H7 (cell line): ENCODE data around the gene TRPM2. TPM values are rescaled to one million over a fixed set of nuclear protein-coding genes. Genes with fewer than 3 reads are reported as not detected.
"Not testable (repeated sequence)": the region's sequence is repeated elsewhere in the genome, so short reads cannot be mapped to it uniquely, and the experiment has no call there.

Experiments used
- DNase-seq: peaks from one replicate; pipeline ENCODE4 v3.0.0; 2012
- H3K27me3 ChIP-seq: 2 replicates; pipeline ENCODE4 v1.6.0; 2011; ENCODE audit warnings: mild to moderate bottlenecking, low read length; ENCODE audit not compliant: control insufficient read depth, insufficient read depth
- H3K36me3 ChIP-seq: replicated peaks from 2 replicates; pipeline ENCODE4 v1.5.1; 2011; ENCODE audit warnings: low read length; ENCODE audit not compliant: control insufficient read depth, insufficient read depth
- H3K4me3 ChIP-seq: 2 replicates; pipeline ENCODE4 v1.5.1; 2011; ENCODE audit warnings: low read depth, mild to moderate bottlenecking, control low read depth, low read length, moderate library complexity; ENCODE audit not compliant: insufficient read depth
- total RNA-seq: library from RNA; depleted of rRNA; stranded (reverse); fragments of >200 nt; shearing (Covaris generic); gene quantifications from 2 replicates; pipeline ENCODE4 v1.2.3, GENCODE V29; 2014

TRPM2 gene
- total RNA-seq, 1 experiment from 2014 or later, result 0.42 TPM

GRCh38 chr21:44464351-44464750, 110.9 kb downstream of the TRPM2 start:
- no peak for DNase-seq
- H3K36me3 ChIP-seq, result no peaks in the 10 kb centered on the region
- H3K27me3 ChIP-seq, result no peaks in the 10 kb centered on the region

GRCh38 chr21:44466351-44466954, 113.0 kb downstream of the TRPM2 start:
- H3K27me3 ChIP-seq, result no peaks in the 10 kb centered on the region
- DNase-seq, result no peak
- H3K36me3 ChIP-seq, result no peaks in the 10 kb centered on the region
- H3K4me3 ChIP-seq, result no peak overlapping the region

More at GRCh38 chr21:44464351-44464750, 110.9 kb downstream of the TRPM2 start:
- H3K4me3 ChIP-seq, result no peak overlapping the region

- Histone ChIP-seq H3K36me3 (no peaks in the 10 kb centered on the region), H3K27me3 (no peaks in the 10 kb centered on the region), H3K4me3 (no peak overlapping the region)
- peak; percentile 48 for DNase-seq
Observed at GRCh38 chr21:44466996-44467858, 113.8 kb downstream of the TRPM2 start.

GRCh38 chr21:44467859-44468195, 114.4 kb downstream of the TRPM2 start:
- Histone ChIP-seq H3K36me3 (no peaks in the 10 kb centered on the region), H3K4me3 (no peak overlapping the region), H3K27me3 (no peaks in the 10 kb centered on the region)
- no peak for DNase-seq

- Histone ChIP-seq H3K36me3 (no peaks in the 10 kb centered on the region), H3K4me3 (no peak overlapping the region), H3K27me3 (no peaks in the 10 kb centered on the region)
- no peak for DNase-seq
Observed at GRCh38 chr21:44471341-44471740, 117.9 kb downstream of the TRPM2 start.

- H3K4me3 ChIP-seq, result no peak overlapping the region
- no peaks in the 10 kb centered on the region for H3K27me3 ChIP-seq
- no peaks in the 10 kb centered on the region for H3K36me3 ChIP-seq
- no peak for DNase-seq
Observed at GRCh38 chr21:44471996-44472395, 118.6 kb downstream of the TRPM2 start.

GRCh38 chr21:44473915-44474555, 120.6 kb downstream of the TRPM2 start:
- Histone ChIP-seq H3K27me3 (no peaks in the 10 kb centered on the region), H3K4me3 (no peak overlapping the region), H3K36me3 (no peaks in the 10 kb centered on the region)
- no peak for DNase-seq

- no peak overlapping the region for H3K4me3 ChIP-seq
Observed at GRCh38 chr21:44475266-44475845, 121.9 kb downstream of the TRPM2 start.

GRCh38 chr21:44477131-44477530, 123.7 kb downstream of the TRPM2 start:
- no peak for DNase-seq
- H3K27me3 ChIP-seq, result no peaks in the 10 kb centered on the region
- H3K36me3 ChIP-seq, result no peaks in the 10 kb centered on the region
- H3K4me3 ChIP-seq, result no peak overlapping the region

More at GRCh38 chr21:44475266-44475845, 121.9 kb downstream of the TRPM2 start:
- no peaks in the 10 kb centered on the region for H3K27me3 ChIP-seq
- no peak for DNase-seq
- no peaks in the 10 kb centered on the region for H3K36me3 ChIP-seq

- Histone ChIP-seq H3K36me3 (no peaks in the 10 kb centered on the region), H3K4me3 (no peak overlapping the region), H3K27me3 (no peaks in the 10 kb centered on the region)
- no peak for DNase-seq
Observed at GRCh38 chr21:44477712-44478111, 124.3 kb downstream of the TRPM2 start.

GRCh38 chr21:44478124-44478800, 124.8 kb downstream of the TRPM2 start:
- H3K36me3 ChIP-seq, result no peaks in the 10 kb centered on the region

GRCh38 chr21:44478801-44479167, 125.4 kb downstream of the TRPM2 start:
- Histone ChIP-seq H3K27me3 (no peaks in the 10 kb centered on the region), H3K36me3 (no peaks in the 10 kb centered on the region), H3K4me3 (no peak overlapping the region)
- no peak for DNase-seq

More at GRCh38 chr21:44478124-44478800, 124.8 kb downstream of the TRPM2 start:
- no peaks in the 10 kb centered on the region for H3K27me3 ChIP-seq
- H3K4me3 ChIP-seq, result no peak overlapping the region
- no peak for DNase-seq

- not testable (repeated sequence) for H3K4me3 ChIP-seq, H3K36me3 ChIP-seq, DNase-seq, H3K27me3 ChIP-seq
Observed at GRCh38 chr21:44479556-44480199, 126.3 kb downstream of the TRPM2 start.
